ENCODE measurements around the gene INTS12. TPM values are rescaled to one million over a fixed set of nuclear protein-coding genes. Genes with fewer than 3 reads are reported as not detected.

The INTS12 gene
- total RNA-seq, 1 donor from 2014 or later = 11.5 TPM

GRCh38 chr4:105651884-105652283 lies 56.6 kb downstream of the INTS12 start:
- Histone ChIP-seq H3K9me3 (no peaks in the 10 kb centered on the region), H3K36me3 (no peaks in the 10 kb centered on the region), H3K4me3 (no peak overlapping the region), H3K4me1 (no peaks in the 10 kb centered on the region), H3K27ac (no peak overlapping the region), H3K27me3 (no peaks in the 10 kb centered on the region)
- intact Hi-C loops (cut with DNase I) = no loop called here
- TF ChIP-seq CTCF (IDR thresholded peaks at IDR 0.05) = no peak
- DNase-seq (ENCODE audit: low spot score in 2 of 2) = no peak

- no peaks in the 10 kb centered on the region for H3K27me3 ChIP-seq
- no peak for DNase-seq (ENCODE audit: low spot score in 2 of 2)
- no peaks in the 10 kb centered on the region for H3K9me3 ChIP-seq
- no peaks in the 10 kb centered on the region for H3K4me1 ChIP-seq
- intact Hi-C loops (cut with DNase I) = no loop called here
- no peak overlapping the region for H3K4me3 ChIP-seq
- H3K36me3 ChIP-seq = no peaks in the 10 kb centered on the region
- H3K27ac ChIP-seq = no peak overlapping the region
- TF ChIP-seq CTCF (IDR thresholded peaks at IDR 0.05) = no peak
Observed at GRCh38 chr4:105650190-105650589, 58.3 kb downstream of the INTS12 start.

- H3K27me3 ChIP-seq = no peaks in the 10 kb centered on the region
- intact Hi-C loops (cut with DNase I) = no loop called here
- no peaks in the 10 kb centered on the region for H3K9me3 ChIP-seq
- DNase-seq (ENCODE audit: low spot score in 2 of 2) = no peak
- H3K4me1 ChIP-seq = no peaks in the 10 kb centered on the region
- H3K27ac ChIP-seq = no peak overlapping the region
- H3K4me3 ChIP-seq = no peak overlapping the region
- no peak for TF ChIP-seq CTCF (IDR thresholded peaks at IDR 0.05)
- H3K36me3 ChIP-seq = no peaks in the 10 kb centered on the region
Observed at GRCh38 chr4:105645440-105645839, 63.0 kb downstream of the INTS12 start.

- Histone ChIP-seq H3K4me3 (no peak overlapping the region), H3K4me1 (no peaks in the 10 kb centered on the region), H3K27me3 (no peaks in the 10 kb centered on the region), H3K36me3 (no peaks in the 10 kb centered on the region), H3K9me3 (no peaks in the 10 kb centered on the region), H3K27ac (no peak overlapping the region)
- no peak for DNase-seq (ENCODE audit: low spot score in 2 of 2)
- TF ChIP-seq CTCF (IDR thresholded peaks at IDR 0.05) = no peak
- intact Hi-C loops (cut with DNase I) = no loop called here
Observed at GRCh38 chr4:105644257-105644656, 64.2 kb downstream of the INTS12 start.

GRCh38 chr4:105641845-105642244 lies 66.6 kb downstream of the INTS12 start:
- DNase-seq (ENCODE audit: low spot score in 2 of 2) = no peak
- TF ChIP-seq CTCF (IDR thresholded peaks at IDR 0.05) = no peak
- Histone ChIP-seq H3K36me3 (no peaks in the 10 kb centered on the region), H3K4me1 (no peaks in the 10 kb centered on the region), H3K27ac (no peak overlapping the region), H3K9me3 (no peaks in the 10 kb centered on the region), H3K27me3 (no peaks in the 10 kb centered on the region), H3K4me3 (no peak overlapping the region)
- intact Hi-C loops (cut with DNase I) = no loop called here
